Epithelial cell of proximal tubule (primary cell): ENCODE data around the gene THY1. TPM values are rescaled to one million over a fixed set of nuclear protein-coding genes. Genes with fewer than 3 reads are reported as not detected.
"Not testable (repeated sequence)": the region's sequence is repeated elsewhere in the genome, so short reads cannot be mapped to it uniquely, and the experiment has no call there.

Experiments
- DNase-seq: peaks from one replicate; pipeline ENCODE4 v3.0.0-alpha.2; 2011; ENCODE audit warnings: low read depth
- H3K4me3 ChIP-seq: 2 replicates; pipeline ENCODE4 v1.5.1; 2011; ENCODE audit warnings: low read depth, mild to moderate bottlenecking, low read length
- total RNA-seq: library from RNA; depleted of rRNA; stranded (reverse); fragments of >200 nt; gene quantifications from 2 replicates; pipeline ENCODE4 v1.2.3, GENCODE V29; 2015
- TF ChIP-seq, protein P1 (sequence below): conservative IDR thresholded peaks from 2 replicates; pipeline ENCODE4 v1.5.1; 2012; ENCODE audit warnings: low read depth, mild to moderate bottlenecking, low read length

Gene THY1
- total RNA-seq, 1 donor from 2014 or later: 9.0 TPM

DNA sequence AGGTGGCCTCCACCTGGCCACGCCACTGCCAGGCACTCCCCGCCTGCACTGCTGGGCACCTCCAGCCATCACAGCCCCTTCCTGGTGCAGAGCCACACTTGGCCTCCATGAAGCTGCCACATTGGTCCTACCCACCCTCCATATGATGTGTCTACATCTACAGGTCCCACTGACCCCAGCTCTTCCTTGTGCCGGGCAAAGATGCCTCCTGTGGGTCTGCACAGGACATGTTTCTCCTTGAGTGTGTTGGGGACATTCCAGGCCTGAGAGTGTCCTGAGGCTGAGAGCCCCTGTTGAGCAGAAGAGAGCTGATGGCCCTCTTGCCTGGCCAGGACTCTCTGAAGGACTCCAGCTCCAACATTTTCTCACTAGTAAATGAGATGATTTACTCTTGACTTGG is 7.5 kb downstream of the THY1 start:
- no peak overlapping the region for H3K4me3 ChIP-seq
- TF ChIP-seq, protein P1, sequence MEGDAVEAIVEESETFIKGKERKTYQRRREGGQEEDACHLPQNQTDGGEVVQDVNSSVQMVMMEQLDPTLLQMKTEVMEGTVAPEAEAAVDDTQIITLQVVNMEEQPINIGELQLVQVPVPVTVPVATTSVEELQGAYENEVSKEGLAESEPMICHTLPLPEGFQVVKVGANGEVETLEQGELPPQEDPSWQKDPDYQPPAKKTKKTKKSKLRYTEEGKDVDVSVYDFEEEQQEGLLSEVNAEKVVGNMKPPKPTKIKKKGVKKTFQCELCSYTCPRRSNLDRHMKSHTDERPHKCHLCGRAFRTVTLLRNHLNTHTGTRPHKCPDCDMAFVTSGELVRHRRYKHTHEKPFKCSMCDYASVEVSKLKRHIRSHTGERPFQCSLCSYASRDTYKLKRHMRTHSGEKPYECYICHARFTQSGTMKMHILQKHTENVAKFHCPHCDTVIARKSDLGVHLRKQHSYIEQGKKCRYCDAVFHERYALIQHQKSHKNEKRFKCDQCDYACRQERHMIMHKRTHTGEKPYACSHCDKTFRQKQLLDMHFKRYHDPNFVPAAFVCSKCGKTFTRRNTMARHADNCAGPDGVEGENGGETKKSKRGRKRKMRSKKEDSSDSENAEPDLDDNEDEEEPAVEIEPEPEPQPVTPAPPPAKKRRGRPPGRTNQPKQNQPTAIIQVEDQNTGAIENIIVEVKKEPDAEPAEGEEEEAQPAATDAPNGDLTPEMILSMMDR: no peak
- DNase-seq: no peak

DNA sequence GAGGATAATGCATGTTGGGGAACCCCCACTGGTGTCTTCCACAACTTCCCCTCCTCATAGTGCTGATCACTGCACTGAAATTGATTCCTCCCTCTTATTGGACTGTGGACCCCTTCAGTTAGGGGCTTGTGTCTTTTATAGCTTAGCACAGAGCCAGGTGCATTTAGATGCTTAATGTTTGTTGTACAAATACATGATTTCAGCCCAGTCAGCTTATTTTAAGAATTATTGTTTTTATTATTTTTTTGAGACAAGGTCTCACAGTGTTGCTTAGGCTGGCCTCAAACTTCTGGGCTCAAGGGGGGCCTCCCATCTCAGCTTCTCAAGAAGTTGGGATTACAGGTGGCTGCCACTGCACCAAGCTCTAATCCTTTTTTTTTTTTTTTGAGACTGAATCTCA is 8.2 kb downstream of the THY1 start:
- no peak for DNase-seq
- TF ChIP-seq, protein P1: no peak
- no peak overlapping the region for H3K4me3 ChIP-seq

DNA sequence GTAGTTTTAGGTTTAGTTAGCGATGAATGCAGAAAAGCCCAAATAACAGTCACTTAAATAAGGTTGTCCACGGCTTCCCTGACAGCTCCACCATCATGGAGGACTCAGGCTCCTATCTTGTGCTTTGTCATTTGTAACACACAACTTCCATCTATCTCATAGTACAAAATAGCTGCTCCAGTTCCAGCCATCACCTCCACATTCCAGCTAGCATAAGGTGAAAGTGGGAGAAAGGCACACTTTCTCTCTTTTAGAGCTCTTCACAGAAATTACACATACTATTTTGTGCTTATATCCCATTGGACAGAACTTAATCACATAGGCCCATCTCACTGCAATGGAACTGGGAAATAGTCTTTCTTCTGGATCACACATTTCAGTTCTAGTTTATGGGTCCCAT is 8.7 kb downstream of the THY1 start:
- TF ChIP-seq, protein P1: no peak
- DNase-seq: no peak

DNA sequence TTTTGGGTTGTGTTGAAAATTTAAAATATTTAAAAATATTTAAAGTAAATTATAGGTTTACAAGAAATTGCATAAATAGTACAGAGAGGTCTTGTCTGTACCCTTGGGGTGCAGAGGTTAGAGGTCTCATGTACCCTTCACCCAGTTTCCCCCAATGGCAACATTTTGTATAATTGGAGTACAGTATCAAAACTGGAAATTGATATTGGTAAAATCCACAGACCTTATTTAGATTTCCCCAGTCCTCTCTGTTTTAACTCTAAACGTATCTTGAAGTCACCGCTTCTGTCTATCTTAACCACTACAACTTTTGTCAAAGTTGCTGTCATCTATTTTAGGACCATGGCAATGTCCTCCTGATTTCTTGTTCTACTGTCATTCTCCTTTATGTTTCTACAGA is 10.9 kb downstream of the THY1 start:
- no peak for DNase-seq
- TF ChIP-seq, protein P1: no peak
- no peak overlapping the region for H3K4me3 ChIP-seq

More for the DNA sequence above, 8.7 kb downstream of the THY1 start:
- H3K4me3 ChIP-seq: no peak overlapping the region

DNA sequence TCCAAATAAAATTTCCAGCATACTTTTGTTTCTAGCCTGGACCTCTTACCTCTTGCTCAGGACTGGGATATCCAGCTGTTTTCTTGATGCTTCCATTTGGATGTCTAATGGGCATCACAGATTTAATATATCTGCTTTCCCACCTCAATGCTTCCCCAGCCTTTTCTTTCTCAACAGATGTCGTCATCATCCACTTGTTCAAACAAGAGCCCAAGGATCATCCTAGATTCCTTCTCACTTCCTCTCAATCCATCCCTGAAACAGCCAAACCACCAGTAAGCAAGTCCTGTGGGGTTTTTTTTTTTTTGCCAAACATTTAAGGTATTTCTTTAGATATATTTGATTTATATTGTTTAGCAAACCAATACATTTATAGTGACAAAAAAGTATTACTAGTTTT is 12.5 kb downstream of the THY1 start:
- TF ChIP-seq, protein P1: no peak
- DNase-seq: no peak

DNA sequence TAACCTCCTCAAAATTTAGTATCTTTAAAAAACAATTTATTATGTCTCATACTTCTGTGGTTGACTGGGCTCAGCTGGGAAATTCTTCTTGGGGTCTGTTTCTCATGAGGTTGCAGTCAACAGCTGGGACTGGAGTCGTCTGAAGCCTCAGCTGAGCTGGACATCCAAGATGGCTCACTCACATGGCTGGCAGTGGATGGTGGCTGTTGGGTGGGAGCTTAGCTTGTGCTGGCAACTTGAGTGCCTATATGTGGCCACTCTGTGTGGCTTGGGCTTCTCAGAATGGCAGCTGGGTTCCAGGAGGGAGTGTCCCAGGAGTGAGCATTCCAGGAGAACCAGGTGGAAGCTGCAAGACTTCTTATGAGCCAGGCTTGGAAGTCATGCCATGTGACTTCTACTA is 13.2 kb downstream of the THY1 start:
- H3K4me3 ChIP-seq: no peak overlapping the region
- TF ChIP-seq, protein P1: no peak
- no peak for DNase-seq

More for the DNA sequence above, 12.5 kb downstream of the THY1 start:
- no peak overlapping the region for H3K4me3 ChIP-seq

DNA sequence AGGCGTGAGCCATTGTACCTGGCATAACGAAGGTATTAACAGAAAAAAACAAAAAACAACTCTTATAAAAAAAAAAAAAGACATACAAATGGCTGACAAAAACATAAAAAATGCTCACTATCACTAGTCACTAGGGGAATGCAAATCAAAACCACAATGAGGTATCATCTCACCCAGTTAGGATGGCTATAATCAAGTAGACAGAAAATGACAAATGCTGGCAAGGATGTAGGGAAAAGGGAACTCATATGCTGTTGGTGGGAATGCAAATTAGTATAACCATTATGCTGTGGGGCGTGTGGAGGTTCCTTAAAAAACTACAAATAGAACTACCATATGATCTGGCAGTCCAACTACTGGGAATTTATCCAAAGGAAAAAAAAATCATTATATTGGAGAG is 17.0 kb downstream of the THY1 start:
- TF ChIP-seq, protein P1: no peak
- no peak overlapping the region for H3K4me3 ChIP-seq
- DNase-seq: no peak

DNA sequence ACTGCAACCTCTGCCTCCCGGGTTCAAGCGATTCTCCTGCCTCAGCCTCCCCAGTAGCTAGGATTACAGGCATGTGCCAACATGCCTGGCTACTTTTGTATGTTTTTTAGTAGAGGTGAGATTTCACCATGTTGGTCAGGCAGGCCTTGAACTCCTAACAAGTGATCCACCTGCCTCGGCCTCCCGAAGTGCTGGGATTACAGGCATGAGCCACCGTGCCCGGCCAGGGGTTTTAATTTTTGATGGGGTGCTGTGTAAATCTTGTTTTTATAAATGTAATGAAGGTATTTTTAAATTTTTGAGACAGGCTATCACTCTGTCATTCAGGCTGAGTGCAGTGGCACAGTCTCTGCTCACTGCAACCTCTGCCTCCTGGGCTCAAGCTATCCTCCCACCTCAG is 17.5 kb downstream of the THY1 start:
- not testable (repeated sequence) for H3K4me3 ChIP-seq

More for the DNA sequence above, 17.5 kb downstream of the THY1 start:
- not testable (repeated sequence) for DNase-seq
